IPS-15b (cell line): ENCODE data around the gene CACYBP.
"Not testable (repeated sequence)": the region's sequence is repeated elsewhere in the genome, so short reads cannot be mapped to it uniquely, and the experiment has no call there.

ENCODE experiments used
- H3K27me3 ChIP-seq: one replicate; pipeline ENCODE4 v1.6.1; 2013; ENCODE audit warnings: low read length; ENCODE audit not compliant: control insufficient read depth, insufficient read depth
- H3K36me3 ChIP-seq: one replicate; pipeline ENCODE4 v1.6.1; 2013; ENCODE audit warnings: low read length; ENCODE audit not compliant: control insufficient read depth, insufficient read depth
- H3K4me1 ChIP-seq: one replicate; pipeline ENCODE4 v1.6.1; 2013; ENCODE audit warnings: mild to moderate bottlenecking, low read length; ENCODE audit not compliant: control insufficient read depth, insufficient read depth
- H3K4me3 ChIP-seq: one replicate; pipeline ENCODE4 v1.5.1; 2013; ENCODE audit warnings: low read depth, low read length
- H3K9ac ChIP-seq: one replicate; pipeline ENCODE4 v1.6.1; 2013; ENCODE audit warnings: low read depth, mild to moderate bottlenecking, low read length
- H3K9me3 ChIP-seq: one replicate; pipeline ENCODE4 v1.6.1; 2013; ENCODE audit warnings: mild to moderate bottlenecking, low read length; ENCODE audit not compliant: control insufficient read depth, insufficient read depth

Gene CACYBP

DNA sequence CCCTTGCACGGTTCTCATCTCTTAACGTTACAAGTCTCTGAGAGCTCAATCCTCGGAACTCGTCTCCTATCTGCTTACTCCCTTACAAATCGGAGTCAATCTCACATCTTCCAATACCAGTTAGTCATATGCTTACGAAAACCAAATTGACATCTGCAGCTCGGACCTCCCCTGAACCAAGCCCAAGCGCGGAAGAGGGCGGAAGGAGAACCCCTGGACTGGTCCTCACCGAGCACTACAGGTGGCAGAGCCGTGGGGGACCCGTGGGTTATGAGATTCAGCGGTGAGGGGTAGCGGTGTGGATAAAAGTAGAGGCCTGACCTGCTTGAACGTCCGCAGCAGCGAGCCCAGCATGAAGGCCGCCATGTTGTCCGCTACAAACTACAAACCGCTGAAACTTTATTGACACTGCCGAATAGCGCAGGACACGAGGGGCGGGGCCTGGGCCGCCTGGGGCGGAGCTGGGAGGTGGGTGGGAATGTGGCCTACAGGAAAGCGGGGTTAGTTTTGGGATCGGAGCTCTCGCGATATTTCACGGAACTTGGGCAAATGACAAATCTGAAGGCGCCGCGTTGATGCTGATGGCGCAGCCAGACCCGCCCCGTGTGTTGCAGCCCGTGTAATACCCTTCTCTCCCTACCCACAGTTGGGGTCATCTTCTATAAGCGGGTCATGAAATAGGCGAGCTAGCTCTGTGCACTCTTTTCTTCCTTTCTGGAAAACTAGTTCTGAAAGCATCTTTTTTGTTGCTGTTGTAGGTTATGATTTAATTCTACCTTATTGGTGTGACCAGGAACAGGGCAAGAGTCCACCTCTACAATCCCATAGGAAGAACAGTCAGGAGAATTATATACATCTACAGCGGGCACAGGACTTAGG lies 23.5 kb downstream of the CACYBP start, which contains the start of gene MRPS14:
Gene MRPS14, minus strand, starts transcription at position 383 of the 879 bp plus-strand sequence. Its CDS starts 17 bp downstream, at position 366.
- Histone ChIP-seq H3K36me3 (no peaks in the 10 kb centered on the region), H3K4me1 (no peaks in the 10 kb centered on the region), H3K27me3 (no peaks in the 10 kb centered on the region)

GRCh38 chr1:175023922-175024242 lies 24.1 kb downstream of the CACYBP start:
- H3K27me3 ChIP-seq, H3K4me1 ChIP-seq, H3K36me3 ChIP-seq, H3K9me3 ChIP-seq: not testable (repeated sequence)
- peak overlapping the region; percentile 80 for H3K9ac ChIP-seq
- peak overlapping the region; percentile 85 for H3K4me3 ChIP-seq

More for the DNA sequence above, 23.5 kb downstream of the CACYBP start, which contains the start of gene MRPS14:
- peak within 1 kb of the TSS; percentile 98 for H3K9ac ChIP-seq
- no peaks in the 10 kb centered on the region for H3K9me3 ChIP-seq
- peak within 1 kb of the TSS; percentile 98 for H3K4me3 ChIP-seq

DNA sequence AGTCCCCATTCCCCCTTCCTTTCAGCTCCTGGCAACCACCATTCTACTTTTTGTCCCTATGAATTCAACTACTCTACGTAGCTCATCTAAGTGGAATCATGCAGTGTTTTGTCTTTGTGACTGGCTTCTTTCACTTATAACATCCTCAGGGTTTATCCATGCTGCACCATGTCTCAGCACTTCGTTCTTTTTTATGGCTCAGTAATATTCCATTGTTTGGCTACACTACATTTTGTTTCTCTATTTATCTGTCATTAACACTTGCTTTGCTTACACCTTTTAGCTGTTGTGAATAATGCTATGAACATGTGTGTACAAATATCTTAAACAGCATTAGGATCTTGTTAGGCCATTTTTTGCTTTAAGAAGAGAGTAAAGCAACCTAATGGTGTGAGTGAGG lies 25.0 kb downstream of the CACYBP start:
- Histone ChIP-seq H3K4me1 (no peaks in the 10 kb centered on the region), H3K9ac (no peak overlapping the region)

DNA sequence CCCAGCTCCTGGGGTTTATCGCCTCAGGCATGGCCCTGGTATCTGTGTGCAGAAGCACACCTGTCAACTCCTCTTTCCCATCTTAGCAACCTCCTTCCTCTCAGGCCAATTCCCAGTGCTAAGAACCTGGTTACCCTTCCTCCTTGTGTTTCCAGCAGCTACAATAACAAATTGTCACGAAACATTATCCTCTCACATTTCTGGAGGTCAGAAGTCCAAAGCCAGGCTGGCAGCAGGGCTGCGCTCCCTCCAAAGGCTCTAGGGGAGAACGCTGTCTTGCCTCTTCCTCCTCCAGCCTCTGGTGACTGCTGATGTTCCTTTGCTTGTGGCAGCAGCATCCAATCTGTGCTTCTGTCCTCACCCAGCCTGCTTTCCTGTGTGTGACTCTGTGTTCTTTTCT lies 34.2 kb downstream of the CACYBP start:
- no peaks in the 10 kb centered on the region for H3K27me3 ChIP-seq
- no peak overlapping the region for H3K9ac ChIP-seq
- H3K4me3 ChIP-seq = no peak overlapping the region

More for the DNA sequence above, 25.0 kb downstream of the CACYBP start:
- H3K36me3 ChIP-seq = no peaks in the 10 kb centered on the region
- H3K9me3 ChIP-seq = no peaks in the 10 kb centered on the region
- no peaks in the 10 kb centered on the region for H3K27me3 ChIP-seq
- no peak overlapping the region for H3K4me3 ChIP-seq

DNA sequence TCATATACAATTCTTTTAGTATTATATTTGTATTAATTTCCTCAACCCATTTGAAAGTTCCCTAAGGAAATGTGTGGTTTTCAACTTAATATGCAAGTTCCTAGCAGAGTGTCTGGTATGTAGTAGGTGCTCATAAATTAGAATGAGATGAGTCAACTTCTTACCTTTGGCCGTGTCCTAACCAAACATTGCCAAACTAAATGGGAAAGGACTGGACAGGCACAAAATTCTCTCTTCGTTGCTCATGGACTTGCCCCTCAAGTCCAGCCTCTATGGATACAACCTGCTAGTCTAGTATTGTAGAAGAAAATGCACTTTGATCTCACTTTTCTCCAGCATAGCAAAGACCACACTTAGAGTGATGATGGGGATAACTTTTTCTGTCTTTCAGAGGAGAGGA lies 35.0 kb downstream of the CACYBP start:
- H3K9me3 ChIP-seq = no peaks in the 10 kb centered on the region
- peaks cover 14% of the 10 kb centered on the region for H3K4me1 ChIP-seq
- no peak overlapping the region for H3K9ac ChIP-seq
- no peak overlapping the region for H3K4me3 ChIP-seq
- no peaks in the 10 kb centered on the region for H3K36me3 ChIP-seq
- no peaks in the 10 kb centered on the region for H3K27me3 ChIP-seq

More for the DNA sequence above, 34.2 kb downstream of the CACYBP start:
- Histone ChIP-seq H3K9me3 (no peaks in the 10 kb centered on the region), H3K4me1 (peaks cover 14% of the 10 kb centered on the region), H3K36me3 (no peaks in the 10 kb centered on the region)

- Histone ChIP-seq H3K9me3 (no peaks in the 10 kb centered on the region), H3K4me3 (no peak overlapping the region), H3K36me3 (no peaks in the 10 kb centered on the region), H3K4me1 (peaks cover 14% of the 10 kb centered on the region), H3K27me3 (no peaks in the 10 kb centered on the region), H3K9ac (no peak overlapping the region)
Observed at GRCh38 chr1:175035865-175036264, 36.1 kb downstream of the CACYBP start.

GRCh38 chr1:175036476-175036875 lies 36.7 kb downstream of the CACYBP start:
- H3K4me1 ChIP-seq = peaks cover 14% of the 10 kb centered on the region
- no peak overlapping the region for H3K9ac ChIP-seq
- H3K4me3 ChIP-seq = no peak overlapping the region

GRCh38 chr1:175037416-175037815 lies 37.7 kb downstream of the CACYBP start:
- Histone ChIP-seq H3K27me3 (no peaks in the 10 kb centered on the region), H3K4me1 (peaks cover 14% of the 10 kb centered on the region), H3K36me3 (no peaks in the 10 kb centered on the region), H3K9ac (no peak overlapping the region), H3K4me3 (no peak overlapping the region), H3K9me3 (no peaks in the 10 kb centered on the region)

More at GRCh38 chr1:175036476-175036875, 36.7 kb downstream of the CACYBP start:
- H3K9me3 ChIP-seq = no peaks in the 10 kb centered on the region
- H3K36me3 ChIP-seq = no peaks in the 10 kb centered on the region
- no peaks in the 10 kb centered on the region for H3K27me3 ChIP-seq

GRCh38 chr1:175040324-175040879 lies 40.7 kb downstream of the CACYBP start:
- Histone ChIP-seq H3K4me1 (peaks cover 14% of the 10 kb centered on the region), H3K9me3 (no peaks in the 10 kb centered on the region), H3K27me3 (no peaks in the 10 kb centered on the region), H3K4me3 (no peak overlapping the region), H3K9ac (no peak overlapping the region), H3K36me3 (no peaks in the 10 kb centered on the region)

GRCh38 chr1:175042650-175043049 lies 42.9 kb downstream of the CACYBP start:
- H3K4me3 ChIP-seq = no peak overlapping the region
- H3K27me3 ChIP-seq = no peaks in the 10 kb centered on the region
- H3K4me1 ChIP-seq = no peaks in the 10 kb centered on the region
- H3K9me3 ChIP-seq = no peaks in the 10 kb centered on the region
- H3K36me3 ChIP-seq = no peaks in the 10 kb centered on the region
- H3K9ac ChIP-seq = no peak overlapping the region

GRCh38 chr1:175043824-175044223 lies 44.1 kb downstream of the CACYBP start:
- Histone ChIP-seq H3K4me3 (no peak overlapping the region), H3K27me3 (no peaks in the 10 kb centered on the region), H3K4me1 (no peaks in the 10 kb centered on the region), H3K36me3 (no peaks in the 10 kb centered on the region), H3K9ac (no peak overlapping the region), H3K9me3 (no peaks in the 10 kb centered on the region)

DNA sequence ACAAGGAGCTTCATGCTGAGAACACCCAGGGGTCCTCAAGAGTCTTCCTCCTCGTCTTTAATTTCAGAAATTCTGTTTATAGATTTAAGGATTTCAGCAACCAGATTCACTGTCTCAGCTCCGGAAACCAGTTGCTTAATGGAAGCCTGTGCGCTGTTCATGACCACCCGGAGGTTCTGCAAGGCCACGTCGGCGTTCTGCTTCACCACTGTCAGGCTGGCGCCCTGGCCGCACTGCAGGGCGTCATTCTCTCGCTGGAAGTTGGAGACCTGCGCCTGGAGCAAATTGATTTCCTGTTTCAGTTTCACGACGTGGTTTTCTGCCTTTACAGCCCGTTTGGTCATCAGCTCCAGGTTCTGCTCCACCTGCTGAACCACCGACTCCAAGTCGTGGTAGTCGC lies 44.8 kb downstream of the CACYBP start:
- not testable (repeated sequence) for H3K4me1 ChIP-seq, H3K4me3 ChIP-seq, H3K27me3 ChIP-seq, H3K9ac ChIP-seq, H3K9me3 ChIP-seq, H3K36me3 ChIP-seq
